Vagina (tissue), 2 donors: ENCODE results near the gene KRT222. TPM values are rescaled to one million over a fixed set of nuclear protein-coding genes. Genes with fewer than 3 reads are reported as not detected.

Experiments
- DNase-seq, 2 donors: peaks; one replicate each; pipeline ENCODE4 v3.0.0-alpha.2; 2017; ENCODE audit errors: extremely low spot score in 2 of 2
- H3K27ac ChIP-seq: fragments of 200-600 bp; sonication (generic); one replicate; pipeline ENCODE4 v1.5.1; 2019
- H3K27me3 ChIP-seq: fragments of 200-600 bp; sonication (generic); one replicate; pipeline ENCODE4 v1.5.1; 2019
- H3K36me3 ChIP-seq, 2 donors: fragments of 200-600 bp; sonication (generic); one replicate each; pipeline ENCODE4 v1.5.1; 2017 to 2019
- H3K4me1 ChIP-seq: fragments of 200-600 bp; sonication (generic); one replicate; pipeline ENCODE4 v1.5.1; 2019
- H3K4me3 ChIP-seq, 2 donors: fragments of 200-600 bp; sonication (generic); 1 replicate in 1 of 2; 2 replicates in 1 of 2; pipeline ENCODE4 v1.5.1; 2016 to 2019
- H3K9me3 ChIP-seq: fragments of 200-600 bp; sonication (generic); one replicate; pipeline ENCODE4 v1.5.1; 2019
- CTCF ChIP-seq, 3 experiments: fragments of 450-650 bp in 2 of 3; fragments of 200-600 bp in 1 of 3; sonication (generic) in 1 of 3; IDR thresholded peaks; one replicate each; pipeline ENCODE4 v1.5.1; 2017 to 2019; ENCODE audit warnings: antibody characterized with exemption in 3 of 3, mild to moderate bottlenecking in 2 of 3, moderate library complexity in 2 of 3
- POLR2A ChIP-seq, 2 donors: fragments of 450-650 bp; IDR thresholded peaks; one replicate each; pipeline ENCODE4 v1.6.1; 2017; ENCODE audit warnings: antibody characterized with exemption in 2 of 2, mild to moderate bottlenecking in 2 of 2, moderate library complexity in 2 of 2
- POLR2AphosphoS5 ChIP-seq, 2 donors: sonication (generic); formaldehyde crosslinking; IDR thresholded peaks; one replicate each; pipeline ENCODE4 v1.9.0; 2017; ENCODE audit warnings: antibody characterized with exemption in 2 of 2, mild to moderate bottlenecking in 2 of 2, low read depth in 1 of 2; ENCODE audit not compliant: insufficient read depth in 1 of 2
- intact Hi-C: fragments of 100-400 bp; cut with DNase I; formaldehyde crosslinking; loops from one replicate; pipeline ENCODE4 v1.15.1; 2023
- total RNA-seq: library from RNA; depleted of rRNA; stranded (reverse); fragments of >200 nt; gene quantifications from one replicate; pipeline ENCODE4 v1.2.3, GENCODE V29; 2016

KRT222 gene
- total RNA-seq, 1 donor from 2014 or later, result not detected

GRCh38 chr17:40618754-40619625 is 46.0 kb downstream of the KRT222 start:
- Histone ChIP-seq H3K27me3 (no peaks in the 10 kb centered on the region), H3K9me3 (no peaks in the 10 kb centered on the region), H3K4me1 (peaks cover 26% of the 10 kb centered on the region), H3K4me3 (no peak overlapping the region), H3K36me3 (no peaks in the 10 kb centered on the region), H3K27ac (peak overlapping the region; percentile 2)
- TF ChIP-seq POLR2A (IDR thresholded peaks at IDR 0.05) (no peak), CTCF (IDR thresholded peaks at IDR 0.05) (no peak), POLR2AphosphoS5 (IDR thresholded peaks at IDR 0.05; ENCODE audit: insufficient read depth in 1 of 2, low read depth in 1 of 2) (no peak)
- intact Hi-C loops, result loop anchor here (10.0 kb wide), 1 partner anchor 176 kb away; the partner anchor contains the start of gene KRT28
- DNase-seq, result no peak

GRCh38 chr17:40617678-40618240 is 47.2 kb downstream of the KRT222 start:
- Histone ChIP-seq H3K4me1 (peaks cover 24% of the 10 kb centered on the region), H3K27ac (peak overlapping the region; percentile 25), H3K27me3 (no peaks in the 10 kb centered on the region), H3K9me3 (no peaks in the 10 kb centered on the region), H3K4me3 (no peak overlapping the region), H3K36me3 (no peaks in the 10 kb centered on the region)
- intact Hi-C loops, result loop anchor here (10.0 kb wide), 1 partner anchor 177 kb away; the partner anchor contains the start of gene KRT28
- peak; percentile 48 to 52 for TF ChIP-seq POLR2AphosphoS5 (IDR thresholded peaks at IDR 0.05; ENCODE audit: insufficient read depth in 1 of 2, low read depth in 1 of 2)
- no peak for TF ChIP-seq POLR2A (IDR thresholded peaks at IDR 0.05)
- no peak for DNase-seq

GRCh38 chr17:40616592-40616991 is 48.4 kb downstream of the KRT222 start:
- no peak for TF ChIP-seq POLR2A (IDR thresholded peaks at IDR 0.05)
- TF ChIP-seq CTCF (IDR thresholded peaks at IDR 0.05), result no peak
- no peak for TF ChIP-seq POLR2AphosphoS5 (IDR thresholded peaks at IDR 0.05; ENCODE audit: insufficient read depth in 1 of 2, low read depth in 1 of 2)
- no peak for DNase-seq
- Histone ChIP-seq H3K27ac (no peak overlapping the region), H3K4me1 (peaks cover 12% of the 10 kb centered on the region), H3K36me3 (no peaks in the 10 kb centered on the region), H3K9me3 (no peaks in the 10 kb centered on the region), H3K4me3 (no peak overlapping the region), H3K27me3 (no peaks in the 10 kb centered on the region)
- intact Hi-C loops, result loop anchor here (10.0 kb wide), 1 partner anchor 178 kb away; the partner anchor contains the start of gene KRT28

GRCh38 chr17:40615841-40616476 is 49.0 kb downstream of the KRT222 start:
- Histone ChIP-seq H3K9me3 (no peaks in the 10 kb centered on the region), H3K36me3 (no peaks in the 10 kb centered on the region), H3K4me3 (no peak overlapping the region), H3K27me3 (no peaks in the 10 kb centered on the region), H3K27ac (no peak overlapping the region), H3K4me1 (peaks cover 8% of the 10 kb centered on the region)
- intact Hi-C loops, result loop anchor here (10.0 kb wide), 1 partner anchor 179 kb away; the partner anchor contains the start of gene KRT28
- TF ChIP-seq CTCF (IDR thresholded peaks at IDR 0.05) (no peak), POLR2A (IDR thresholded peaks at IDR 0.05) (no peak), POLR2AphosphoS5 (IDR thresholded peaks at IDR 0.05; ENCODE audit: insufficient read depth in 1 of 2, low read depth in 1 of 2) (no peak)
- no peak for DNase-seq

GRCh38 chr17:40615068-40615840 is 49.7 kb downstream of the KRT222 start:
- TF ChIP-seq CTCF (IDR thresholded peaks at IDR 0.05) (peak in 2 of 3 experiments; percentile 14 to 41), POLR2AphosphoS5 (IDR thresholded peaks at IDR 0.05; ENCODE audit: insufficient read depth in 1 of 2, low read depth in 1 of 2) (no peak)

More at GRCh38 chr17:40615068-40615840, 49.7 kb downstream of the KRT222 start:
- Histone ChIP-seq H3K4me1 (peaks cover 8% of the 10 kb centered on the region), H3K27ac (no peak overlapping the region), H3K9me3 (no peaks in the 10 kb centered on the region), H3K27me3 (no peaks in the 10 kb centered on the region), H3K36me3 (no peaks in the 10 kb centered on the region), H3K4me3 (no peak overlapping the region)
- DNase-seq, result no peak
- intact Hi-C loops, result loop anchor here (10.0 kb wide), 1 partner anchor 180 kb away; the partner anchor contains the start of gene KRT28
